ENCODE measurements around the gene PSPN. TPM values are rescaled to one million over a fixed set of nuclear protein-coding genes. Genes with fewer than 3 reads are reported as not detected.
A peak's percentile ranks its signal among the peaks of the same experiment; 100 is the strongest.

PSPN gene
- total and polyA plus RNA-seq, 9 of the 15 experiments (the other 6 are each of a cell fraction or from before 2014, with no cell fraction given) = 0.21 to 1.1 (median 0.58) TPM

DNA sequence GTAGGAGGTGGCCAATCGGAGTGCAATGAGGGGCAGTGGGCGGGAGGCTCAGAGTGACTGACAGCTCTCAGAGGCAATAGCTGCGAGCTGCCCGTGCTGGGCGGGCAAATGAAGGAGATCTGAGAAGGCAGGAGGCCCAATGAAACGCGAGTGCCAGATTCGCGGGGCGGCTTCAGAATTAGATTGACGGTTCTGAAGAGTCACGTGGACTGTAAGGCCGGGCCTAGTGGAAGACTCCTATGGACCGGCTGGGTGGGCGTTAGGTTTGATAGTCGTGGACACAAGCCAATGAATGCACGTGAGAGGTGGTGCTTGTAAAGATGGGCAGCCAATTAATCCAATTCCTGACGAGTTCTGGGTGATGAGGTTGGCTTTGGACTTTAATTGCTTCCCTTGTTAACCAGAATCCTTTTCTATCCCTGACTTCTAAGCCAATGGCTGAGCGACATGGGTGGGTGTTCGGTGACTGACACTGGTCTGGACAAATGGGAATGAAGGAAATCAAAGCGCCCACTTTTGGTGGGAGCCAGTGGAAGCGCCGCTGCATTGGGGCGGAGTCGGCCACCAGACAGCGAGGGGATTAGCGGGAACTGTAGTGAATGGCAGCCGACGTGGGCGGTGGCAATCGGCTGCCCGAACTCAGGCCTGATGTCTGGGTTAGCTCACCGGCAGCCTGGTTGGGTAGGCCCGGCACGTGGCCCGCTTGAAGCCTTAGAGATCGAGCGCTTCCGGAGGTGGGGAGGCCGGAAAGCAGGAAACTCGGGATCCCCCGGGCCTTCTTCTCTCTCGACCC is 49.4 kb upstream of the PSPN start (continued):
- TF ChIP-seq SOX6 (IDR thresholded peaks at IDR 0.05) (peak; percentile 35; the same call in 1 of the 2 replicates), TGIF2 (CRISPR knock-in tag; IDR thresholded peaks at IDR 0.05) (peak; percentile 87; the same call in 1 of the 2 replicates), HDAC3 (IDR thresholded peaks at IDR 0.05; ENCODE audit: borderline replicate concordance, partially characterized antibody) (no peak), HDAC8 (tag; IDR thresholded peaks at IDR 0.05) (peak; percentile 96), ZKSCAN1 (IDR thresholded peaks at IDR 0.05; ENCODE audit: low read depth, low read length) (no peak), MTA3 (IDR thresholded peaks at IDR 0.05; ENCODE audit: borderline replicate concordance) (peak; percentile 92; the same call in 1 of the 2 replicates), MAFG (tag; conservative IDR thresholded peaks at IDR 0.05) (no peak), BDP1 (IDR thresholded peaks at IDR 0.05; ENCODE audit: insufficient read depth, insufficient read length) (no peak), RREB1 (CRISPR knock-in tag; IDR thresholded peaks at IDR 0.05) (peak; percentile 21; the same call in 1 of the 2 replicates), TCF7 (IDR thresholded peaks at IDR 0.05; ENCODE audit: borderline replicate concordance) (no peak), MBD2 (IDR thresholded peaks at IDR 0.05; ENCODE audit: borderline replicate concordance, low read depth) (peak; percentile 99)
- TF ChIP-seq, protein P1, sequence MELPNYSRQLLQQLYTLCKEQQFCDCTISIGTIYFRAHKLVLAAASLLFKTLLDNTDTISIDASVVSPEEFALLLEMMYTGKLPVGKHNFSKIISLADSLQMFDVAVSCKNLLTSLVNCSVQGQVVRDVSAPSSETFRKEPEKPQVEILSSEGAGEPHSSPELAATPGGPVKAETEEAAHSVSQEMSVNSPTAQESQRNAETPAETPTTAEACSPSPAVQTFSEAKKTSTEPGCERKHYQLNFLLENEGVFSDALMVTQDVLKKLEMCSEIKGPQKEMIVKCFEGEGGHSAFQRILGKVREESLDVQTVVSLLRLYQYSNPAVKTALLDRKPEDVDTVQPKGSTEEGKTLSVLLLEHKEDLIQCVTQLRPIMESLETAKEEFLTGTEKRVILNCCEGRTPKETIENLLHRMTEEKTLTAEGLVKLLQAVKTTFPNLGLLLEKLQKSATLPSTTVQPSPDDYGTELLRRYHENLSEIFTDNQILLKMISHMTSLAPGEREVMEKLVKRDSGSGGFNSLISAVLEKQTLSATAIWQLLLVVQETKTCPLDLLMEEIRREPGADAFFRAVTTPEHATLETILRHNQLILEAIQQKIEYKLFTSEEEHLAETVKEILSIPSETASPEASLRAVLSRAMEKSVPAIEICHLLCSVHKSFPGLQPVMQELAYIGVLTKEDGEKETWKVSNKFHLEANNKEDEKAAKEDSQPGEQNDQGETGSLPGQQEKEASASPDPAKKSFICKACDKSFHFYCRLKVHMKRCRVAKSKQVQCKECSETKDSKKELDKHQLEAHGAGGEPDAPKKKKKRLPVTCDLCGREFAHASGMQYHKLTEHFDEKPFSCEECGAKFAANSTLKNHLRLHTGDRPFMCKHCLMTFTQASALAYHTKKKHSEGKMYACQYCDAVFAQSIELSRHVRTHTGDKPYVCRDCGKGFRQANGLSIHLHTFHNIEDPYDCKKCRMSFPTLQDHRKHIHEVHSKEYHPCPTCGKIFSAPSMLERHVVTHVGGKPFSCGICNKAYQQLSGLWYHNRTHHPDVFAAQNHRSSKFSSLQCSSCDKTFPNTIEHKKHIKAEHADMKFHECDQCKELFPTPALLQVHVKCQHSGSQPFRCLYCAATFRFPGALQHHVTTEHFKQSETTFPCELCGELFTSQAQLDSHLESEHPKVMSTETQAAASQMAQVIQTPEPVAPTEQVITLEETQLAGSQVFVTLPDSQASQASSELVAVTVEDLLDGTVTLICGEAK (IDR thresholded peaks at IDR 0.05) = peak; percentile 66
- TF ChIP-seq, protein P1 (CRISPR knock-in tag; IDR thresholded peaks at IDR 0.05) = no peak
